PC-9 (cell line): ENCODE data around the gene ZNF423.

ENCODE experiments used
- CTCF ChIP-seq: fragments of 200-600 bp; sonication (generic); conservative IDR thresholded peaks from 2 replicates; pipeline ENCODE4 v1.6.1; 2017; ENCODE audit warnings: mixed run types, antibody characterized with exemption, mild to moderate bottlenecking, moderate library complexity
- EZH2 ChIP-seq: fragments of 200-600 bp; sonication (generic); IDR thresholded peaks from 2 replicates; pipeline ENCODE4 v1.8.0; 2017; ENCODE audit warnings: antibody characterized with exemption, low read depth

GRCh38 chr16:49731911-49732310, 124.0 kb downstream of the ZNF423 start:
- TF ChIP-seq CTCF = no peak
- no peak for TF ChIP-seq EZH2
